GM21367 (cell line): Measurements from ENCODE around the gene KIAA0232.

Experiments used
- ATAC-seq: cut with Tn5 transposase; IDR thresholded peaks from one replicate; pipeline ENCODE4 v1.9.1; 2021; ENCODE audit not compliant: unreplicated experiment

Gene KIAA0232, protein sequence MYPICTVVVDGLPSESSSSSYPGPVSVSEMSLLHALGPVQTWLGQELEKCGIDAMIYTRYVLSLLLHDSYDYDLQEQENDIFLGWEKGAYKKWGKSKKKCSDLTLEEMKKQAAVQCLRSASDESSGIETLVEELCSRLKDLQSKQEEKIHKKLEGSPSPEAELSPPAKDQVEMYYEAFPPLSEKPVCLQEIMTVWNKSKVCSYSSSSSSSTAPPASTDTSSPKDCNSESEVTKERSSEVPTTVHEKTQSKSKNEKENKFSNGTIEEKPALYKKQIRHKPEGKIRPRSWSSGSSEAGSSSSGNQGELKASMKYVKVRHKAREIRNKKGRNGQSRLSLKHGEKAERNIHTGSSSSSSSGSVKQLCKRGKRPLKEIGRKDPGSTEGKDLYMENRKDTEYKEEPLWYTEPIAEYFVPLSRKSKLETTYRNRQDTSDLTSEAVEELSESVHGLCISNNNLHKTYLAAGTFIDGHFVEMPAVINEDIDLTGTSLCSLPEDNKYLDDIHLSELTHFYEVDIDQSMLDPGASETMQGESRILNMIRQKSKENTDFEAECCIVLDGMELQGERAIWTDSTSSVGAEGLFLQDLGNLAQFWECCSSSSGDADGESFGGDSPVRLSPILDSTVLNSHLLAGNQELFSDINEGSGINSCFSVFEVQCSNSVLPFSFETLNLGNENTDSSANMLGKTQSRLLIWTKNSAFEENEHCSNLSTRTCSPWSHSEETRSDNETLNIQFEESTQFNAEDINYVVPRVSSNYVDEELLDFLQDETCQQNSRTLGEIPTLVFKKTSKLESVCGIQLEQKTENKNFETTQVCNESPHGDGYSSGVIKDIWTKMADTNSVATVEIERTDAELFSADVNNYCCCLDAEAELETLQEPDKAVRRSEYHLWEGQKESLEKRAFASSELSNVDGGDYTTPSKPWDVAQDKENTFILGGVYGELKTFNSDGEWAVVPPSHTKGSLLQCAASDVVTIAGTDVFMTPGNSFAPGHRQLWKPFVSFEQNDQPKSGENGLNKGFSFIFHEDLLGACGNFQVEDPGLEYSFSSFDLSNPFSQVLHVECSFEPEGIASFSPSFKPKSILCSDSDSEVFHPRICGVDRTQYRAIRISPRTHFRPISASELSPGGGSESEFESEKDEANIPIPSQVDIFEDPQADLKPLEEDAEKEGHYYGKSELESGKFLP (N-terminal part only)

DNA sequence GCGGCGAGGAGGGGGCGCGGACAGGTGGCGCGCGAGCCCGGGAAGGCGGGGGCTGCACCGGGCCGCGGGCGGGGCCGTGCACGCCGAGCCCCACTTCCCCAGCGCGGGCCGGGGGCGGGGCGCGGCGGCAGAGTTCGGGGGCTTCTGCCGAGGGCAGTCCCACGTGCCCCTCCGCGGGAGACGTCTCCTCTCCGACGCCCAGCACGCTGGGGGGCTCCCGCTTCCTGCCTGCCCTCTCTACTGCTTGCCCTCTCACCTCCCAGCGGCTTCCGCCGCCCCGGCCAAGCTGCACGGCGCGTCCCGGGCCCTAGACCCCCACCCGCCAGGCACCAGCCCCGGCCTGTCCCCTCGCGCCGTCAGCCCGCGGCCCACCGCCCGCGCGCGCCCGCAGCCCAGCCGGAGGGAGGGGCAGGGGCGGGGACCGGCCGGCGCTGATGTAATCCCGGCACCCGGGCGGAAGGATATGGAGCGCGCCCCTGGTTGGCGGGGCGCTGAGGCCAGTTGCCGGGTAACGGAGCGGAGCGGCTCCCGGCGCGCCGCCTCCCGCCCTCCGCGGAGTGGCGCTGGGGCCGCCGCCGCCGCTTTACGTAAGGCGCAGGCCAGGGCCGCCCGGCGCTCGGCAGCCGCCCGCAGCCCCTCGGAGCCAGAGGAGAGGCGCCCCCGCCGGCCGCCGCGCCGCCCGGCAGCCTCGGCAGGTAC, at the start of gene KIAA0232:
TSS of gene KIAA0232 (plus strand) at position 581 of the 699 bp plus-strand sequence. CDS start 41,727 bp downstream, outside the sequence.
- peak; percentile 53 for ATAC-seq

DNA sequence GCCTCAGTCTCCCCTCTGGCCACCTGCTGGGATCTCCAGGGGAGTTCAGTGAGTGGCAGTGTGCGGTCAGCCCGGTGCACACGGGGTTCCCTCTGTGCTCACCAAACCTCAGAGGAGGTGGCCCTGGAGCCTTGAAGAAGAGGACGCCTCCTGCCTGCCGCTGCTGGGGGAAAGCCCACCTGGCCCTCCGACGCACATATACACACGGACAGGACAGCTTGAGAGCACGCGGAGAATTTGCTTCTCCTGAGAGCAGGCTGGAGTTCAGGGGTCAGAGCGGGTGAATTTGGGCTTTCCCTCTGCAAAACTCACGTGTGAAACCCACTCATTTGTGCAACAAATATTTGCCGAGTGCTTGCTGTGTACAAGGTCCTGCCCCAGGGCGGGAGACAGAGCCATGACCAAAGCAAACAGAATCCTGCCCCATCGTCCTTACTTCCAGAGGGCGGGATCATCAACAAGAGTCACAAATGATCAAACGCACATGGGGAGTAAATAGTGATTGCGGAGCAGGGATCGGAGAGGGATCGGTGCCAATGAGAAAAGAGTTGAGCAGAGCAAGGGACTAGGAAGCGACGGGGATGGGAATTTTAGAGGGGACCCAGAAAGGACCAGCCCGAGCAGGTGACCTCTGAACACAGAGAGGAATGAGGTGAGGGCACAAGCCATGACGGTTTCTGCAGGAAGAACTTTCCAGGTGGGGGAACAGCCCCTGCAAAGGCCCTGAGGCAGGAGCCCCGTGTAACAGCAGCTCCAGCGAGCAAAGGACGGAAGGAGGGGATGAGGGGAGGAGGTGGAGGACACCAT, 49.0 kb upstream of the KIAA0232 start:
- no peak for ATAC-seq

DNA sequence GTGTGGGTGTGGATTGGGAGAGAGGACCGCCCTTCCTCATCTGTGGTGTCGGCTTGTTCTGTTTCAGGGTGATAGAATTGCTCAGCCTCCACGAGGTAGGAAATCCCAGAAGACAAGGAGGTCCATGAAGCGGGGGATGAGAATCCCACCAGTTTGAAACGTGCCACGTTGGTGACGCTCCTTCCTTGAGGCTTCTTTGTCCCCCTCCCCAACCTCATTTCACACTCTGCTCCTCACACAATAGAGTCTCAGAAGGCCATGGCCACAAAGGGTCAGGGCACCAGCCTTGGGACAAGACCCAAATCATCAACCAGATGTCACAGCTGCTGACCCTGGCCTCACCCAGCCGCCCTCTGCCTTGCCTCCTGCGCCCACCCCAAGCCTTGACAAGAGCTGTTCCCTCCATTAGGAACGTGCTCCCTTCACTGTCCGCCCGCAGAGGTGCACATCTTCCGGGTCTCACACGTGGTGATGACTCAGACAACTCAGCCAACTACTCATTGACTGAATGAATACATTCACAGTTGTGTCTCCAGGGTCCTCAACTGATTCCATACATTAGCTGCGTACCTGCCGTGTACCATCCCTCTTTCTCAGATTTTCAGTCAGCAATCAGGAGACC, 48.3 kb upstream of the KIAA0232 start:
- no peak for ATAC-seq

DNA sequence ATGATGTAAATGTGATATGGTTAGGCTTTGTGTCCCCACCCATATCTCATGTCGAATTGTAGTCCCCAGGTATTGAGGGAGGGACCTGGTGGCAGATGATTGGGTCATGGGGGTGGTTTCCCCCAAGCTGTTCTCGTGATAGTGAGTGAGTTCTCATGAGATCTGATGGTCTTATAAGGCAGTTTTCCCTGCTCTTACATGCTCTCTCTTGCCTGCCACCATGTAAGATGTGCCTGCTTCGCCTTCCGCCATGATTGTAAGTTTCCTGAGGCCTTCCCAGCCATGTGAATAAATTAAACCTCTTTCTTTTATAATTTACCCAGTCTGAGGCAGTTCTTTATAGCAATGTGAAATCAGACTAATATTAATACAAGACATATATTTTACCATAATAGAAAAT, 42.6 kb upstream of the KIAA0232 start:
- no peak for ATAC-seq

DNA sequence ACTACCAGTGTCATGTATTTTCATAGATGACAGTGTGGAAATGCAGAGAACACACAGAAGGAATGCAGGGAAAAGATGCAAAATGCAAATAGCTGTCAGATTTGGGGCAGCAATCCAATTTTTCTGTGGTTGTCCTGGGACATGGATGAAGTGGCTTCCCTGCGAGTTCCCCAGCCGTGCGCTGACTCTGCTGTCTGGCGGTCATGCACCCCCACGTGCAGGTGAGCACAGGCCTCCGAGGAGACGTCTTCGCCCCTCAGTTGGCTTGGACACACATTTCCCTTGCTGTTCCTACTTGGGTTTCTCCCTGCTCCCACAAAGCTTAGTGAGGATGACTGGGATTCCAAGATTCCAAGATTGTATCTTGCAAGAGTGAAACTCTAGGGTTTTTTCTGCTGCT, 42.2 kb upstream of the KIAA0232 start:
- no peak for ATAC-seq

DNA sequence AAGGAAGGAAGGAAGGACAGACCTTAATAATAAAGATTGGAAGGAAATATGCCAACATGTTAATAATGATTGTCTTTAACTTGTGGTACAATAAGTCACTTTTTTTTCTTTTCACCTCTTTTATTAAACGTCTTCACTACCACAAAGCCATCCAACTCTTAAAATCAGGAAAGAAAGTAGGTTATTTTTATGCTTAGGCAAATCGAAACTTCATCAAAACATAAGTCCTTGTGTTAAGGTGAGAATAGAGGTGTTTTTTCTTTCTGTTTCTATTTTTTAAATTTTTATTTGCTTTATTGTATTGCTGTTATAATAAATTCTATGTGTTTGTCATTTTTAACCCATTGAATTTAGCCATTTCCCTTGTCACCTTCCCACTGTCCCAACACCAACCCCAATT, 40.0 kb upstream of the KIAA0232 start:
- no peak for ATAC-seq

DNA sequence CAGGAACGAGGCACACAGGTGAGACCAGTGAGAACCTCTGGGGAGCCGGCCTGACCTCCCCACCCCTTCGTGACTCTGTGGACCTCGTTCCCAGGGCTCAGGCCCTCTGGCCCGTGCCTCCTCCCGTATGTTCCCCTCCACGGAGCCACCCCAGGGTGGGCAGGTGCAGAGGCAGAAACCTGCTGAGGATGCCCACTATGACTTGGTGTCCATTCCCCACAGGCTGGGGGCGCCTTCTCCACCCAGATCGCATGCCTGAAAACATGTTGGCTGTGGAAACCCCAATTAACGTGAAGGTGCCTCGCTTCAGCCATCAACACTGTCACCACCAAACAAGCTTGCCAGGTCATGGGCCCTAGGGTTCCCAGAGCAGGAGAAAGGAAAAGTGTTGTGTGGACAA, 39.5 kb upstream of the KIAA0232 start:
- ATAC-seq = no peak

DNA sequence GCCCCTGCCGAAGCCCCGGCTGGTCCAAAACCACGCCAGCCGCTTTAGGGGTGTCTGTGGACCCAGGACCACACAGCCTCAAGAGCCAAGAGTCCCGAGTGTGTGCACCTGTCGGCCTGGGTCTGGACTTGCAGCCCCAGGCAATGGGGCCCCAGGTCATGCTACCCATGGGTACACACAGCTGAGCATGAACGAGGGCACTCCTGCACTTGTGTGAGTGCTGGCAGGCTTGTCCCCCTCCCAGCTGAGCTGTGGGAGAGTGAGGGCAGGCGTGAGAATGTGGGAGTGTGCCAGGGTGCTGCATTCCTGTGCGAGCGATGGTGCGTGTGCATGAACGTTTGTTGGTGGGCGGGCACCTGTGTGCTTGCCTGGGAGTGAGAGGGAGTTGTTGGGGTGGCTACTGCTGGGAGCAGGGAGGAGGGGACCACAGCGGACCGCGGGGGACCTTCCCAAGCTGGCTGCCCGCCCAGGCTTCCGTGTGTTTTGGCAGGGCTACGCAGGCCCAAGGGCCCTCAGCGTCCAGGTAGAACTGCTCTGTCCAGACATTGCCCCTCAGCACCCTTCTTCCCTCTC, 35.7 kb upstream of the KIAA0232 start:
- no peak for ATAC-seq

DNA sequence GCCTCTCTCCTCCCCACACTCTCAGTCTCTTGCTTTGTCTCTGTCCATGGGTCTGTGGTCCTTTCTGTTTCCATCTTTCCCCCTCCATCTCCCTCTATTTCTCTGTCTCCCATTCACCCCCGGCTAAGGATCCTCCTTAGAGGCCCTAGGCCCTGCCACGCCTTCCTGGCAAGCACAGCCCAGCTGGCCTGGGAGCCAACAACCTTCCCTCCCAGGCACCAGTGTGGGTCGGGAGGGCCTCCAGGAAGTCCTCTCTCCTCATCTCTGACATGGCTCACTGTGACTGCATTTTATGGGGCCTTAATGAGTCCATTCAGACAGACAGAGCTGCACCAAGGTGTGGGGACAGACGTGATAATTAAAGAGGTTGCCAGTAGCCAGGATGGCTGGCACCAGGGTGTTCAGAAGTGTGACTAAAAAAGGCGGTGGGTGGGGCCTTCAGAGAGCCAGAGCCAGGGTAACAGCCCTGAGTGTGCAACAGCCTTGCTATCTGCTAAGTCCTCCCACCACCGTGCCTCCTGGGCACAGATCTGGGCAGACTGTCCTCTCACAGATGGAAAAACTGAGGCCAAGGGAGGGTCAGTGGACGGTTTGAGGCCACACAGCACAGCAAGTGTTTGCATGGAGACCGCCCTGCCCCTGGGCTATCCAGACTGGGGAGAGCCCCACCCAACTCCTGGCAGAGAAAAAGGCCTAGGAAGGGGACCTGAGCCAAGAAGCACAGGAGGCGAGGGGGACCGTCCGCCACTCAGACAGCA, 35.1 kb upstream of the KIAA0232 start:
- ATAC-seq = no peak

DNA sequence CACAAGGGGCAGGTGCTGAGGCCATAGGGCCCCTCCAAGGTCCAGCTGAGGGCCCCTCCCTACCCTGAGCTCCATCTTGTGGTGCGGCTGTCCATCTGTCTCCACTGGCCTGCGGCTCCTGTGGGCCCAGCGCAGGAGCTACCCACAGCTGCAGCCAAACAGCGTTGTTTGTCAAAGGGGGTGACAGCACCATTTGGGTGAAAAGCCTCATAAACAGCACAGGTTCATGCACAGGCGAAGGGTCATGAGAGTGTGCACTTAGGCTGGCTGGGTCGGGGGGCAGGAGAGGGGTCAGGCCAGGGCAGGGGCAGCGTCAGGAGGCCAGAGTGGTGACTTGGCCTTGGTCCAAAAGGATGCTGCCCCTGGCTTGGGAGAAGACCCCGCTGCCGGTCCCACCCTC, 34.2 kb upstream of the KIAA0232 start:
- ATAC-seq = no peak

DNA sequence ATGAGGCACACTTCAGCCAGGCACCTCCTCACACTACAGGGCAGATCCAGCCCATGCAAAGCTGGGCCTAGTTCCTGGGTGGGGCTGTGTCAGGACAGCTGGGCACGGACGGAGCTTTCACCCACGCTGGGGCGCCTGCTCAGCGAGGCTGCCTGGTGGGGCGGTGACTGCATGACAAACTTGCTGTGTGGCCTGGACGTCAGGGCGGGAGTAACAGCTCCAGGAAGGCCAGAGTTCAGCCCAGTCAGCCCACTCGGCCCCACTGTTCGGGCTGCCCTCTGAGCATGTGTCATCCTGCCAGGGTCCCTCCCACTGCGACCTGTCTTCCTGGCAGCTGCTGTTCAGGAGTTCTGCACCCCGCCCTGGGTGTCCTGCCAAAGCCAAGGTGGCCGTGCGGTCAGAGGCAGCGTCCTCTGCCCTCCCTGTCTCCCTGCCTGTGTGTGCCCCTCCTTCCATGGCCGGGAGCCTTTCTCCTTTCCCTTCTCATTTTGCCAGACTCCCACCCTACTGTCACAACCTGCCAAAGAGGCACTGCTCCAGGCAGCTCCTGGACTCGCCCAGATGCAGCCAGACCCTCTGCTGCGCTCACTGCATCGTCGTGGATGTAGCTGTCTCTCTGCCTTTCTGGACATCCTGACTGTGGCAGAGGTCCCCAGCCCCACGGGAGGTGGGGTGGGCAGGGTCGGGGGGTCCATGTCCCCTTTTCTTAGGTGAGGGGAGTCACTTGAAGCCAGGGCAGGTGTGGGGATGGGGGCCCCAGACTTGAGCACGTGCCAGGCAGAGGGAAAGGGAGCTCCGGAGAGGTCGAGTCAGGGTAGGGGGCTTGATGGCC, 33.0 kb upstream of the KIAA0232 start:
- no peak for ATAC-seq

DNA sequence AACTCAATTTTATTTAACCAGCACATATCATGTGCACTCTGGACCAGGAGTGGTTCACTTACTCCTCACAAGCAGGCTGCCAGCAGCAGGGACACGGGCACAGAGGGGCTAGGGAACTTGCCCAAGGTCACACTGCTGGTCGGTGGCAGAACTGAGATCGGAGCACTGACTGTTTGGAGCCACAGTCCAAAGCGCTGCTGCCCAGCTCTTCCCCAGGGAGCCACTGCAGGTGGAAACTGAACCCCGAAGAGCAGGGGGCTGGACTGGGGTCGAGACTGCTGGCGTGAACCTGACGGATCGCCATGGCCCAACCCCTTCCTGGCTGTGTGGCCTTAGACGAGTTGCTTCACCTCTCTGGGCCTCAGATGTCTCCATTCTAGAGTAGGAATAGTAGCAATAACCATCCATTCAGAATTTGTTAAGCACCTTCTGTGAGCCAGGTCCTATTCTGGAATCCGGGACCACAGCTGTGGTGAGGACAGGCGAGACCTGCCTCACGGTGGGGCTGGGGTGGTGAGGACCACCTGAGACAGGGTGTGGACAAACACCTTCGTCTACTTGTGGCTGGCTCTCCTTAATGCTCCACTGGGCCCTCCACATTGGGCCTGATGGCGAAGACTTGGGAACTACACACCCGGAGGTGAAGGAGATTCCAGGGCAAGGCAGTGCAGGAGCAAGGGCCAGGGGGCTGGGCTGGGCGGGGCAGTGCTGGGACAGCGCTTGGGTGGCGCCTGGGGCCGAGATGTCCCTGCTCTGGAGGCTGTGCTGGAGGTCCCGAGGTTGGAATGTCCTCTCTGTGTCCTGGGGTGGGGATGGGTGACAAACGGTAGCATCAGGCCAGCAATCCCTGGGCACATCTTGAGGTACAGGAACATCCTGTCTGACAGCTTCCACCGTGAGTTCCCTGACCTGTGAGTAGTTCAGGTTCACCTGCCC, 32.0 kb upstream of the KIAA0232 start:
- no peak for ATAC-seq

DNA sequence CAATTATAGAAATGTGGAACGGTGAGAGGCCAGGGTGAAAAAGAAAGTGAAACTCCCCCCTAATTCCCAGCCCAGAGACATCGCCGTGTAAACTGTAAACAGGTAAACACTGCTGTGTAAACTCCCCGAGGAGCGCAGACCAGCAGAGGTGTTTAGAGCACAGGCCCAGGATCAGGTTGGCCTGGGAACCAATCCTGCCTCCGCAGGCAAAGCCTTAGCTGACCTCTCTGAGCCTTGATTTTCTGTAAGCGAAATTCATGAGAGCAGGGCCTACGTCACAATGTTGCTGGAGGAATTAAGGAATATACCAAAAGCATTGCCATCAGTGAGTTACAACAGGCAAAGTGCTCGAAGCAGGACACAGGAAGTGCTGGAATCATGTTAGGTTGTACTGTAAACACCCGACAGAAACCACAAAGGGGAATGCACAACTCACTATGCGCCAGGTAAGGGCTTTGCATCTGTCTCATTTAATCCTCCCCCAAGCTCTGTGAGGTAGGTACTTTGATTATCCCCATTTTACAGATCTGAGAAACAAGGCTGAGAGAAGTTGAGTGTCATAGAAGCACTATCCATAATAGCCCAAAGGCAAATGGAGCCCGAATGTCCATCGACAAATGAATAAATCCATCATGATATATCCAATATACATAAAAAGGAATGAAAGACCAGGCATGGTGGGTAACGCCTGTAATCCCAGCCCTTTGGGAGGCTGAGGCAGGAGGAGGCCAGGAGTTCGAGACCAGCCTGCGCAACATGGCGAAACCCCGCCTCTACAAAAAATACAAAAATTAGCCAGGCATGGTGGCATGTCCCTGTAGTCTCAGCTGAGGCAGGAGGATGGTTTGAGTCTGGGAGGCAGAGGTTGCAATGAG, 30.7 kb upstream of the KIAA0232 start:
- no peak for ATAC-seq

DNA sequence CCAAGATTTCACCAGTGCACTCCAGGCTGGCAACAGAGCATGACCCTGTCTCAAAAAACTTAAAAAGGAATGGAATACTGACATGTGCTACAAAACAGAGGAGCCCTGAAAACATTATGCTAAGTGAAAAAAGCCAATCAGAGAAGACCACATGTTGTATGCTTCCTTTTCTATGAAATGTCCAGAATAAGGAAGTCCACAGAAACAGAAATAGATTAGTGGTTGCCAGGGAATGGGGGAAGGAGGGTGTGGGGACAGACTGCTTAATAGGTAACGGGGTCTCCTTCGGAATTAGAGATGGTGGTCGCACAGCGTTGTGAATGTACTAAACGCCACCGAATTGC, 30.1 kb upstream of the KIAA0232 start:
- ATAC-seq = no peak

DNA sequence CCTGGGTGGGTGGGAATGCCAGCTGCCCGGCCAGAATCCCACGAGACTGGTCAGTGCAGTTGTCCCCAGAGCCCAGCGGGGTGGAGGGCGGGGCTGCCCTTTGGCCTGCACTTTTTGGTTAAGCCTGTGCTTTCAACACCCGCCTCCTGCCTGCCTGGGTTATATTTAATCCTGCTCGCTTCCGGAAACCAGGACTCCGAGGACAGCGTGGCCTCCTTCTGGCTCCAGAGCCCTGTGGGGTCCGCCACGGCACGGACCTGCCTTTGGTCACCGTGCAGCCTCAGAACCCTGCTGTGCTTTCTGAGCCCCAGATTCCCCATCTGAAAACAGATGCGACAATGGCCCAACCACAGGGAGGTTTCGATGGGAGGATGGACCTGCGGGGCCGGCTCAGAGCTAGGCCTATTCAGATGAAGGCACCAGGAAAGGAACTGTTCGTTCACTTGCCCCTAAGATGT, 29.4 kb upstream of the KIAA0232 start:
- ATAC-seq = no peak

DNA sequence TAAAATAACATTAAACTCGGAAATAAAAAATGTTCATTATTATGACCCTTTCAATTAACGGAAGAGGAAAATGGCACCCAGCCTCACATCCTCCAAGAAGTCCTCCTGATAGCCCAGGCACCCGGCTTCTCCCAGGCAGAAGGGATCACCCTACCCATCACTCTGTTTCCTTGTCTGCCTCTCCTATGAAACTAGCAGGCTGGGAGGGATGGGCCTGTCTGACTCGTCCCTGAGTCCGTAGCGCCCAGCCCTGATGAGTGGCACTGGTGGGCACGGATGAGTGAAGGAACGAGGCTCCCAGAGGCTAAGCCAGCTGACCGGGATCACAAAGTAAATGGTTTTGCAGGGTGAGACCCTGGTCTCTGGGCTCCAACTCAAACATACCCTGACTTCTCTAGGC, 28.6 kb upstream of the KIAA0232 start:
- ATAC-seq = no peak
